SIG-M5 treated with dmso at 0.1 percent for 504 hours (cell line): ENCODE measurements around the gene CBFB.
A peak's percentile ranks its signal among the peaks of the same experiment; 100 is the strongest.

ENCODE experiments used
- DNase-seq: peaks from one replicate; lab custom pipeline; 2025; ENCODE audit not compliant: unreplicated experiment; lab: John Stamatoyannopoulos, UW

Gene CBFB

DNA sequence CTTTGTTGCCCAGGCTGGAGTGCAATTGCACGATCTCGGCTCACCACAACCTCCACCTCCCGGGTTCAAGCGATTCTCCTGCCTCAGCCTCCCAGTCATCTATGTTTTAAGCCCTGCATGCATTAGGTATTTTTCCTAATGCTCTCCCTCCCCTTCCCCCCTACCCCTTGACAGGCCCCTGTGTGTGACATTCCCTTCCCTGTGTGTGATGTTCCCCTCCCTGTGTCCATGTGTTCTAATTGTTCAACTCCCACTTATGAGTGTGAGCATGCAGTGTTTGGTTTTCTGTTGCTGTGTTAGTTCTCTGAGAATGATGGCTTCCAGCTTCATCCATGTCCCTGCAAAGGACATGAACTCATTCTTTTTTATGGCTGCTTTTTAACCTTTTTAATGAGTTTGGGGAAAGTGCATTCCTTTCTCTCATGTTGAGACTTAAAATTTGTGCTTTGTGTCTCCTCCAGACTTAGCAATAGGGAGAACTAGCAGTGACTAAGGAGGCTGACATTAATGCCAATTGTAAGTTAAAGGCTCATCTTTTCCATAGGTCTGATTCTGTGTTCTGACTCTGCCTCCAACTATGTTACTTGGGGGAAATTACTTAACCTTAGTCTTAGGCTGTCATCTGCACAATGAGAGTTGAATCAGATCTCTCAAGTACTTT lies 63.1 kb downstream of the CBFB start:
- DNase-seq: no peak

DNA sequence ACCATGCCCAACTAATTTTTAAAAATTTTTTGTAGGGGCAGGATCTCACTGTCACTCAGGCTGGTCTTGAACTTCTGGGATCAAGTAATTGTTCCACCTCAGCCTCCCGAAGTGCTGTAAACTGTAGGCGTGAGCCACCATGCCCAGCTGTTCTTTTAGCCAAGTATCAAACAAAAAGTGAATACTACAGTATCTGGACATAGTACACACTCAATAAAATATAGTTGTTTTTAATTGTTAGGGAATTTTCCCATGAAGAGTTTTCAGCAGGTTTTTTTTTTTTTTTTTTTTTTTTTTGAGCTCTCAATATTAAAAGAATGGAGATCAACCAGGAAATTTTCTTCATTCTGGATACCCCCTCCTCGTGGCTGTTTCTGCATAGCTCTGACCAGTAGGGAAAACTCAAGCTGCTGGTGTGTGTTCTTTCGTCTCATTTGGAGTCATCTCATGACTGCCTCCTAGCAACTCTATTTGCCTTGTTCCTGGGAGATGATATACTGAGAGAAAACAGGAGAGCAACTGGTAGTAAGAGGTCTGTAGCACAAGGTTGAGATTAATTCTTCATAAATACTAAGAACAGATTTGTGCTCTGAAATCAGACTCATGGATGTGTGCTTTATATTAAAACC lies 64.3 kb downstream of the CBFB start:
- no peak for DNase-seq

GRCh38 chr16:67098599-67098998 lies 69.7 kb downstream of the CBFB start:
- no peak for DNase-seq

DNA sequence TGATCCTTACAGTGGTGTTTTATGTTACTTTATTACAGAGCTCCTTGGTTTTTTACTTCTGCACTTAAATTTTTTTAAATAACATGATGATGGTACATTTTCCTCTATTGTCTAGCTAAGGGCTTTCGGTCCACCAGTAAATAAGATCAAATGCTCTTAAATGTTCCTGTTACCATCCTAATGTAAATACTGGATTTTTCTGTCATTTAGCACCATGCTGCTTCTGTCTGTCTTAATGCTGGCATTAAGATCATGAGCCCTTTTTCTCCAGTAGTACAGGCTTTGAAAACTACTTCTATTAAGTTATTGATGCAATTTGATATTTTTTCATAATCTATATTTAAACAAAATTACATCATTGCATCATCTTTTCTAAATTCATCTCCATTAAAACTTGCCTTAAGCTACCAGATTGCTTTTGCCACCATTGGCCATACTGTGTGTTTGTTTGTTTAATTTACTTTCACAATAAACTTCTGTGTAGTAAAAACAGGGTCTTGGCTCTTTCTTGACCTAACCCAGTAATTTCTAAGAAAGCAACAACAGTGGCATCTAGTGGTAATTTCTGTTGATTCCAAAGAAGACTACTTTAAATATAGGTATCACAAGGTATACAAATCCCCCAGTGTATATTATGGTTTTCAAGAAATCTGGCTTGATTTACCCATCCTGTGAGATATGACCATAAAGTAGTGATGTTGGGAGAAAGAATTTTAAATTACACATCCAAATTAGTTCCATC lies 71.8 kb downstream of the CBFB start:
- no peak for DNase-seq

DNA sequence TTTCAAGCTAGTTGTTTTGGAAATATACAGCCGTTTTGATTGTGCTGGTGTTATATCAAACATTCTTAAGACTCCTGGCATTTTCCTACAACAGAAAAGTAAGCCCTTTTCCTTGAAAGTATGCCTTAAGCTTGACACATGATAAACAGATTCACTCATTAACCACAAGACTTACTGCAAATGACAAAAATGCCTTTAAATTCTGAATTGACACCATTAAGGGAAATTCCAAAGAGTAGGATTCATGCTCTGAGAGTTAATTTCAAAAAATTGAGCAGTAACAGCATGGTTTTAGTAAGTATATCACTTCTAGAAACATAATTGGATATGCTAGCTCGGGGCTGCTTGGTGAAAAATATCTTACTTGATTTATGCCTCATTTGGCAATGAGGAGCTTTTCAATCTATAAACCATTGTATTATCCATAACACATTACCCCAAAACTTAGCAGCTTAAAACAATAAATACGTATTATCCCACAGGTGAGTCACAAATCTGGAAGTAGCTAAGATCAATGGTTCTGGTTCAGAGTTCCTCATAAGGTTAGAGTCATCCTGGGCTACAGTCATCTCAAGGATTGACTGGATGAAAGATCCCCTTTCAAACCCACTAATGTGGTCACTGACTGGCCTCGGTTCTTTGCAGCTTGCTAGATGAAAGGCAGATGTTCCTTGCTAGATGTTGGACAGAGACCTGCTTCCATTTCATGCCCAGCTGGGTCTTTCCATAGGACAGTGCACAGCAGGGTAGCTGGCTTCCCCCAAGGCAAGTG lies 72.5 kb downstream of the CBFB start:
- no peak for DNase-seq

DNA sequence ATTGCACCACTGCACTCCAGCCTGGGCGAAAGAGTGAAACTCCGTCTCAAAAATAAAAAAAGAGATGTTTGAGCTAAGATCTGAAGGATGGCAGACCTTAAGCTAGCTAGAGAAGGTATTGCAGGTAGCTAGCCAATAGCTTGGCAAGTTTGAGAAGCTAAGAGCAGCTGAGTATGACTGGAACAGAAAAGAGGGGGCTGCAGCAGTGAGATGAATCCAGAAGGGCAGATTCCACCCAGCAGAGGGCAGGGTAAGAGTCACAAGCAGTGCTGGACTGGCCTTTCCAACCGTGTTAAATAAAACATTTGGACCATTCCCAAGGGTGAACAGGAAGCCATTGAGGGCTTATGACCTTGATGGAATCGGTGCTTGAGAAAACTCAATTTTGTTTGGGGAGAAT lies 75.1 kb downstream of the CBFB start:
- DNase-seq: no peak

DNA sequence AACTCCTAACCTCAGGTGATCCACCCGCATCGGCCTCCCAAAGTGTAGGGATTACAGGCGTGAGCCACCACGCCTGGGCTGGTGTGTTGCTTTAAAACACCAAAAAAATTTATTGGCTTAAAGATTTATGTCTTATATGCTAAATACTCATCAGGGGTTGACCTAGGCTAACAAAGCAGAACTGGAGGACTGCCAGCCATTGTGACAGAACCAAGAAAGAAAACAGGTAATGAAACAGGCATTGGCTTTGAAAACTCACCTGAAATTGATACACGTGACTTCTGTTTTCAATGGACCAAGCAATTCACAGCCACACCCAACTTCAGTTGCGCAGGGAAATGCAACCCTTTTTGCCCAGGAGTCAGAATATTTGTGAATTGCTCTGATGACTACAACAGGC lies 75.9 kb downstream of the CBFB start:
- DNase-seq: no peak

DNA sequence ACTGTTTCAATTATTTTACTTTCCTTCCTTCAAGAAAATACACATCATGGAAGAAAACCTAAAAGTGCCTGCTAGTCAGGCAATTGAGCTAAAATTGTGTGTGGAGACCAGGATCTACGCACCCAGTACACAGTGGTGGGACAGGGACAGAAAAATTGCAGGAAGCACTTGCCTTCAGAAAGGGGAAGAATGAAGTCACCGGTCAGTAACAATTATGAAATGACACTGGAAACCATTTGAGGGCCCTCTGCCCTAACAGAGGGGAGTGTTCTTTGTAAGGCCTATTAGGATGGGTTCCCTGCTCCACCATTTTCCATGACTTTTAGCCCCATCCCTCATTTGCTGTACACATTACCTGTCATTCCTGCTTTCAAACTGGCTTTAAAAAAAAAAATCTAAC lies 76.3 kb downstream of the CBFB start:
- no peak for DNase-seq

DNA sequence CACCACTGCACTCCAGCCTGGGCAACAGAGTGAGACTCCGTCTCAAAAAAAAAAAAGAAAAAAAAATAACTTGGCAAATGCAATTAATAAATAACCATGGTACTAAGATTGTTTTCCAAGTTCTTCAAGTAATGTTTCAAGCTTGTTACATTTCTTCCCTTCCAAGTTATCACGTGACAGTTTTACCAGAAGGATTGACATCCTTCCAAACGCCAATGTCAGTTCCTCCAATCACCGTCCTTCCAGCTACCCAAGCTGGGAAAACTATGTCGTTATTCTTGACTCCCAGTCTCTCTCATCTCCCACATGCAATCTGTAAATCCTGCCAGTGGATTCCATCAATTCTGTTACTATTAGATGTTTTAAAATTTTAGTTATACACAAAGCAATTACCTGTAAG lies 76.9 kb downstream of the CBFB start:
- DNase-seq: no peak

GRCh38 chr16:67108489-67108888 lies 79.5 kb downstream of the CBFB start:
- DNase-seq: no peak

DNA sequence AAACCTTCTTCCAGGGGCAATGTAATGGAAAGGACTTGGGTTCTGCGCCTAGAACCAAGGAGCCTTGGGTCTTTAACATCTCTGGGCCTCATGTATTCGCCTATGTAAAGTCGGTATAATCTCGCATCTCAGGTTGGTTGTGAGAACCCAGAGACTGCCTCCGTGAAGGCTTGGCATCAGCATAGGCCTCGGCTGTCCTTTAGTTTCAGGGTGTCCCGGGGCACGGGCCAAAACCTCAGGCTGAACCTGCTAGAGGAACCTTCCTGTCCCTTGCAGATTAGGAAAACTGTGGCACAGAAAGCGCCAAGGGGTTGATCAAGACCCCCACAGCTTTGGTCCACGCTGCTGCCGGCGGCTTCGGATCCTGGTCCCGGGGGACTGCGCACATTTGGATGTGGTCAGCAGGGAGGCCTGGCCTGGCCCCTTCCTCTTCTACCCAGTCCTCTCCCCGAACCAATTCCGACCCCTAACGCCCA lies 80.0 kb downstream of the CBFB start:
- DNase-seq: no peak

DNA sequence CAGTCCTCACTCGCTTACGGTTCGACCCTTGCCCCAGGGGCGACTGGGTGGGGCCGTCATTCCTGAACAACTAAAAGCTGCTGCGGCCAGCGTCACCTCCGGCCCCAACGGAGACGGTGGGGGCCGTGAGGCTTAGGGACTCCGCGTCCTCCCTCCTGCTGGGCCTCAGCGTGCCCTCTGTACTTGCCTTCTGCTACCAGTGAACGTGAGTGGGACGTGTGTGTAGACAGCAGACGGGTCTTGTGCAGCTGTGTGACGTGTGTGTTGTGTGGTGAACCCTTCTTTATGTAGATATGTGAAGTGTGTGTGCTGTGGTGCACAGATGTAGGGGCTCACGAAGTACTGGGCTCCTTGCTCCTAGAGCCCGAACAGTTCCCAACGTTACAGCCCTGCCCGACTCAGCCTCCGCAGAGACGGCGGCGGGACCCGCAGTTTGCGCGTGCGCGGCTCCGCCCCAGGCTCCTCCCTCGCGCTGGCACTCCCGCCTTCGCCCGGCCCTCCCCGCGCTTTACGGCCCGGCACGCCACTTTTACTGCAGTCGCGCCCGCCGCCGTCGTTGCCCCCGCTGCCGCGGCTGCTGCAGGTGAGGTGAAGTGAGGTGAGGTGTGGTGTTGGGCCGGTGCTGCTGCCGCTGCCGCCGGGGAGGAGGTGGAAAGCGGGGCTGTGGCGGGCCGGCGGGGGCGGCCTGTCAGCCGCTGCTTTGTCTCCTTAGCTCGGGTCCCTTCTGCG lies 80.6 kb downstream of the CBFB start, which contains the start of gene PHAF1:
PHAF1 (plus strand) TSS at position 535 of the 729 bp plus-strand sequence. CDS start 235 bp downstream, outside the sequence.
- DNase-seq: peak; percentile 69

DNA sequence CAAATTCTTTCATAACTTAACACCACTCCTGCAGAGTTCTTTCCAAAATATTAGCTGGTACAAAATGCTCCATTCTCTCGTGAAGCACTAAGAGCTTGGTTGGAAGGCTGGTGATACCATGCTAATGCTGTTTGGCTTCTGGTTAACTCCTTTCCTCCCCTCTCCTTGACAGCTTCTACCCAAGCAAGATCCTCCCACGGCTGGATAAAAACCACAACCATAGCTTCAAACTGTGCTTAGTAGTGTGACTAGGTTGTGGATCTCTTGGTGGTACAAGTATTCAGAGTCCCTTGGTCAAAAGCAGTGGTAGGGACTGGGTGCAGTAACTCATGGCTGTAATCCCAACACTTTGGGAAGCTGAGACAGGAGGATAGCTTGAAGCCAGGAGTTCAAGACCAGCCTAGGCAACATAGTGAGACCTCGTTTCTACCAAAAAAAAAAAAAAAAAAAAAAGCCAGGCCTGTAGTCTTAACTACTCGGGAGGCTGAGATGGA lies 83.0 kb downstream of the CBFB start:
- DNase-seq: no peak

- no peak for DNase-seq
Measured at GRCh38 chr16:67112591-67113399, 83.8 kb downstream of the CBFB start.

- no peak for DNase-seq
Measured at GRCh38 chr16:67114793-67115192, 85.8 kb downstream of the CBFB start.

- no peak for DNase-seq
Measured at GRCh38 chr16:67115639-67116038, 86.7 kb downstream of the CBFB start.

GRCh38 chr16:67116388-67117311 lies 87.7 kb downstream of the CBFB start:
- peak; percentile 19 for DNase-seq

DNA sequence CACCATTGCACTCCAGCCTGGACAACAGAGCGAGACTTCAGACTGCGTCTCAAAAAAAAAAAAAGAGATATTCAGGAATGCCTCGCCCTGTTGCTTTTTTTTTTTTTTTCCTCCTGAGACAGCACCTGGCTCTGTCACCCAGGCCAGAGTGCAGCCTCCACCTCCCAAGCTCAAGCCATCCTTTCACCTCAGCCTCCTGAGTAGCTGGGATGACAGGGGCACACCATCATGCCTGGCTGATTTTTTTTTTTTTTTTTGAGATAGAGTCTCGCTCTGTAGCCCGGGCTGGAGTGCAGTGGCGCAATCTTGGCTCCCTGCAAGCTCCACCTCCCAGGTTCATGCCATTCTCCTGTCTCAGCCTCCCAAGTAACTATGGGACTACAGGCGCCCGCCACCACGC lies 88.8 kb downstream of the CBFB start:
- no peak for DNase-seq

DNA sequence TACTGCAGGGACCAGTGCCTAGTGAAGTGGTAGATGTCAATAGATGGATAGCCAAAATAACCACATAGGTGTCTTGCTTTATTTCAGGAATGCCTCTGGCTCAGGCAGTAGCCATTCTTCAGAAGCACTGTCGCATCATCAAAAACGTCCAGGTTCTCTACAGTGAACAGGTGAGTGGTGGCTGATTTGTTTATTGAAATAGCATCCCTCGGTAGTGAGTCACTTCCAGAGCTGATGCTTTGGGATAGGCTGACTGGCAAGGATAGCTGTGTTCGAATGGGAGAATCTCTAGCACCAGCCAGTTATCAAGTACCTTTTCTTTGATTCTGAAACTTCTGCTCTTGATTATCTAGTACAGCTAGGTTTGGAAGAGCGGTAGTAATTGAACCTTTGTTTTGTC lies 91.1 kb downstream of the CBFB start:
- no peak for DNase-seq
